Mesothelial cell of epicardium (in vitro differentiated cells): ENCODE results near the gene OSBPL2. TPM values are rescaled to one million over a fixed set of nuclear protein-coding genes. Genes with fewer than 3 reads are reported as not detected.

Experiments used
- DNase-seq, 2 experiments: peaks; one replicate each; pipeline ENCODE4 v3.0.0; 2021; ENCODE audit warnings: low spot score in 2 of 2; ENCODE audit not compliant: unreplicated experiment in 2 of 2
- H3K27ac Mint-ChIP-seq: 2 replicates; pipeline ENCODE4 v1.8.0; 2021; ENCODE audit warnings: mixed read lengths
- H3K27me3 Mint-ChIP-seq: 2 replicates; pipeline ENCODE4 v1.8.0; 2021; ENCODE audit warnings: low read depth, mixed read lengths
- H3K36me3 Mint-ChIP-seq: 2 replicates; pipeline ENCODE4 v1.8.0; 2021; ENCODE audit warnings: mixed read lengths
- H3K4me1 Mint-ChIP-seq: 2 replicates; pipeline ENCODE4 v1.8.0; 2021; ENCODE audit warnings: mixed read lengths
- H3K4me3 Mint-ChIP-seq: 2 replicates; pipeline ENCODE4 v1.8.0; 2021; ENCODE audit warnings: mild to moderate bottlenecking, moderate library complexity, mixed read lengths
- H3K9me3 Mint-ChIP-seq: 2 replicates; pipeline ENCODE4 v1.8.0; 2021; ENCODE audit warnings: mixed read lengths
- total RNA-seq: library from RNA; stranded (reverse); gene quantifications from 3 replicates; pipeline ENCODE4 v1.2.1, GENCODE V29; 2021
- TF ChIP-seq, protein P1 (sequence below): fragments of 200-600 bp; sonication (generic); IDR thresholded peaks from one replicate; pipeline ENCODE4 v1.5.0; 2021; ENCODE audit warnings: antibody characterized with exemption; ENCODE audit not compliant: unreplicated experiment

Gene OSBPL2
- total RNA-seq, 1 donor from 2014 or later: 57.7 TPM

DNA sequence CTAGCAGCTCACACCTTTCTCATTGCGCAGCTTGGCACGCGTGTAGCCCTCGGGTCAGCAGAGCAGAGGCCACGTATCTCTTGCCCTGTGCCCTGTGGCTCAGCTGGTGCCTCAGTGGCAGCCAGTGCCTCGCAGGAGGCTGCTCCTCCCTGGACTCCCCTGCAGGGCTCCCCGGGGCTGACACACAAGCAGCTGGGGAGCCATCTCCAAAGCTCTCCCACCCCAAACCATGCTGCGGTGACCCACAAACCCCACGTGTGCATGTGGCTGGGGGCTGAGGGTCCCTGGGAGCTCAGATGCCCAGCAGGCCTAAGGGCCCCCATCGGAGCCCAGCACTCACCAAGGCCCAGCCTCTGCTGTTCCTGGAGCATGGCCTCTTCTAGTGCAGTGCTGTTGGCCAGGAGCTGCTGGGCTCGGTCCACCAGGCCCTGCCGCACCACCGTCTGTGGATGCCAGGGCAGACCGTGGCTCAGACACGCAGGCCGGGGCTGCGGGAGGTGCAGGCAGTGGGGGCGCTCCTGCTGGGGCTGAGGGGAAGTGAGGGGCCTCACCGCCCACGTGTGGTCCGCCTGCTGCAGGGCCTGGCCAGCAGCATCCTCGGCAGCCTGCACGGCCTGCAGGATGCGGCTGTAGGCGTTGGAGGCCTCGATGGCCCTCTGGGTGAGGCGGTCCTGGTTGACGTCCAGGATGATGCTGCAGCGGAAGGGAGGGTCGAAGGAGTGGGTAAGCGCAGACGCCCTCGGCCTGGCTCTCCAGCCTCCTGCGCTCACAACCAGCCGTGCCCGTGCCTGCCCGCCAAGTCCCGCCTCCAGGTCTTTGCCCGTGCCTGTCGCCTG lies 78.2 kb downstream of the OSBPL2 start:
- H3K9me3 Mint-ChIP-seq: no peaks in the 10 kb centered on the region
- no peaks in the 10 kb centered on the region for H3K4me1 Mint-ChIP-seq
- H3K4me3 Mint-ChIP-seq: no peak overlapping the region
- no peak for DNase-seq
- H3K36me3 Mint-ChIP-seq: peaks cover 22% of the 10 kb centered on the region
- no peak overlapping the region for H3K27ac Mint-ChIP-seq
- TF ChIP-seq, protein P1, sequence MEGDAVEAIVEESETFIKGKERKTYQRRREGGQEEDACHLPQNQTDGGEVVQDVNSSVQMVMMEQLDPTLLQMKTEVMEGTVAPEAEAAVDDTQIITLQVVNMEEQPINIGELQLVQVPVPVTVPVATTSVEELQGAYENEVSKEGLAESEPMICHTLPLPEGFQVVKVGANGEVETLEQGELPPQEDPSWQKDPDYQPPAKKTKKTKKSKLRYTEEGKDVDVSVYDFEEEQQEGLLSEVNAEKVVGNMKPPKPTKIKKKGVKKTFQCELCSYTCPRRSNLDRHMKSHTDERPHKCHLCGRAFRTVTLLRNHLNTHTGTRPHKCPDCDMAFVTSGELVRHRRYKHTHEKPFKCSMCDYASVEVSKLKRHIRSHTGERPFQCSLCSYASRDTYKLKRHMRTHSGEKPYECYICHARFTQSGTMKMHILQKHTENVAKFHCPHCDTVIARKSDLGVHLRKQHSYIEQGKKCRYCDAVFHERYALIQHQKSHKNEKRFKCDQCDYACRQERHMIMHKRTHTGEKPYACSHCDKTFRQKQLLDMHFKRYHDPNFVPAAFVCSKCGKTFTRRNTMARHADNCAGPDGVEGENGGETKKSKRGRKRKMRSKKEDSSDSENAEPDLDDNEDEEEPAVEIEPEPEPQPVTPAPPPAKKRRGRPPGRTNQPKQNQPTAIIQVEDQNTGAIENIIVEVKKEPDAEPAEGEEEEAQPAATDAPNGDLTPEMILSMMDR: no peak
- no peaks in the 10 kb centered on the region for H3K27me3 Mint-ChIP-seq

- Mint-ChIP-seq H3K27me3 (no peaks in the 10 kb centered on the region), H3K4me3 (no peak overlapping the region), H3K36me3 (peaks cover 22% of the 10 kb centered on the region), H3K27ac (no peak overlapping the region), H3K4me1 (no peaks in the 10 kb centered on the region), H3K9me3 (no peaks in the 10 kb centered on the region)
- TF ChIP-seq, protein P1: no peak
- DNase-seq: no peak
Measured at GRCh38 chr20:62317167-62317655, 78.9 kb downstream of the OSBPL2 start.

GRCh38 chr20:62318400-62319345 lies 80.4 kb downstream of the OSBPL2 start:
- H3K4me3 Mint-ChIP-seq: no peak overlapping the region
- H3K4me1 Mint-ChIP-seq: no peaks in the 10 kb centered on the region
- H3K36me3 Mint-ChIP-seq: peaks cover 22% of the 10 kb centered on the region
- H3K27ac Mint-ChIP-seq: peak overlapping the region; percentile 66
- H3K27me3 Mint-ChIP-seq: no peaks in the 10 kb centered on the region
- TF ChIP-seq, protein P1: no peak
- no peak for DNase-seq
- no peaks in the 10 kb centered on the region for H3K9me3 Mint-ChIP-seq

DNA sequence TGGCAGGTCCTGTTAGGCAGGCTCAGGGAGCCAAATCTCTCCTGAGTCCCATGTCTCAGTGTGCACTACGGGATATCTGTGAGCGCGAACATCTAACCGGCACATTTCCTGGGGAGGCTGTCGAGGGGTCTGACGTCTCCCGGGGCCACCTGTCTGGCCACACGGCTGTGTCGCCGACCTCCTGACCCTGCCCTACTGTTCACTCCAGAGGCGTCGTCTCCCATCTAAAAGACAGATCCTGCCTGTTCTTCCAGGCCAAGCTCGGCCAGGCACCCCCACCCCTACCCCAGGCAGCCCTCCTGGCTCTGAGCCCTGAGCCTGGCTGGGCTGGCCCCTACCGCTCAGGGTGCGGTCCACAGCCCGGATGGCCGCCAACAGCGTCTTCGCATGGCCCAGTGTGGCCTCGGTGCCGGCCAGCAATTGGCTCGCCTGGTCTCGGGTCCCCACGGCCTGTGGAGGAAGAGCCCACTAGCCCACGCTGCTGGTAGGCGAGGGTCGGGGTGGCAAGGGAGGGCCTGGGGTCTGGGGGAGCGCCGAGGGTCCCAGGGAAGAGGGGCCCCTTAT lies 81.1 kb downstream of the OSBPL2 start:
- peaks cover 22% of the 10 kb centered on the region for H3K36me3 Mint-ChIP-seq
- TF ChIP-seq, protein P1: no peak
- no peak for DNase-seq
- H3K9me3 Mint-ChIP-seq: no peaks in the 10 kb centered on the region
- H3K27me3 Mint-ChIP-seq: no peaks in the 10 kb centered on the region
- H3K4me3 Mint-ChIP-seq: no peak overlapping the region
- H3K27ac Mint-ChIP-seq: peak overlapping the region; percentile 66
- H3K4me1 Mint-ChIP-seq: no peaks in the 10 kb centered on the region

GRCh38 chr20:62320581-62321354 lies 82.4 kb downstream of the OSBPL2 start:
- H3K27ac Mint-ChIP-seq: no peak overlapping the region
- DNase-seq: no peak
- no peaks in the 10 kb centered on the region for H3K4me1 Mint-ChIP-seq
- no peaks in the 10 kb centered on the region for H3K27me3 Mint-ChIP-seq
- TF ChIP-seq, protein P1: no peak
- no peak overlapping the region for H3K4me3 Mint-ChIP-seq
- H3K9me3 Mint-ChIP-seq: no peaks in the 10 kb centered on the region
- H3K36me3 Mint-ChIP-seq: peaks cover 31% of the 10 kb centered on the region
